GM12878 (cell line): ENCODE measurements around the gene OR4E2. TPM values are rescaled to one million over a fixed set of nuclear protein-coding genes. Genes with fewer than 3 reads are reported as not detected.

Source experiments
- ATAC-seq: fragments of 200-7000 bp; cut with Tn5 transposase; 3 replicates; pipeline ENCODE4 v1.9.1; 2020; ENCODE audit warnings: mild to moderate bottlenecking, moderate library complexity
- BruUV-seq: library from RNA; stranded (reverse); fragments of 400-500 nt; replicated peaks from 2 replicates; lab custom pipeline; 2021; lab: Mats Ljungman, UMichigan
- CTCF ChIA-PET: fragments of 300-600 bp; sonication (Branson Sonifier 250); formaldehyde crosslinking; extraction: SDS; loops from one replicate; lab custom pipeline; 2021; ENCODE audit warnings: inconsistent platforms; lab: Yijun Ruan, JAX
- POLR2A ChIA-PET: fragments of 350-600 bp; formaldehyde crosslinking; extraction: SDS; loops from one replicate; lab custom pipeline; 2021; ENCODE audit warnings: inconsistent platforms; lab: Charles Lee
- RAD21 ChIA-PET: fragments of 300-600 bp; sonication (Branson Sonifier 250); formaldehyde crosslinking; loops from one replicate; lab custom pipeline; 2023; ENCODE audit warnings: antibody characterized with exemption; ENCODE audit not compliant: unreplicated experiment; lab: Charles Lee
- SMC1A ChIA-PET: fragments of 300-600 bp; sonication (Branson Sonifier 250); formaldehyde crosslinking; loops from one replicate; lab custom pipeline; 2023; ENCODE audit not compliant: unreplicated experiment, uncharacterized antibody; lab: Charles Lee
- DNase-seq: peaks from one replicate; pipeline ENCODE4 v3.0.0-alpha.2; 2011; ENCODE audit warnings: low read depth, low spot score
- FAIRE-seq: peaks from 3 replicates; lab custom pipeline; 2011; peaks lifted over from hg19 to GRCh38; lab: Jason Lieb, UNC
- H2AFZ ChIP-seq: 2 replicates; pipeline ENCODE4 v1.6.0; 2011; ENCODE audit warnings: low read depth, low read length, control low read depth; ENCODE audit not compliant: control insufficient read depth
- H3K27ac ChIP-seq: 2 replicates; pipeline ENCODE4 v1.5.1; 2011; ENCODE audit warnings: control low read depth; ENCODE audit not compliant: control insufficient read depth, insufficient read depth
- H3K27me3 ChIP-seq, 2 experiments: replicated peaks in 1 of 2; 2 replicates each; pipeline versions ENCODE4 v1.6.0 to v1.6.1; 2011; ENCODE audit warnings: low read length in 1 of 2; ENCODE audit not compliant: control insufficient read depth in 2 of 2, insufficient read depth in 2 of 2
- H3K36me3 ChIP-seq, 2 experiments: 2 replicates each; pipeline ENCODE4 v1.5.1; 2011; ENCODE audit warnings: low read length in 1 of 2; ENCODE audit not compliant: control insufficient read depth in 2 of 2, insufficient read depth in 2 of 2
- H3K4me1 ChIP-seq: 2 replicates; pipeline ENCODE4 v1.6.1; 2011; ENCODE audit warnings: mild to moderate bottlenecking, low read length, moderate library complexity, mixed read lengths; ENCODE audit not compliant: control insufficient read depth, insufficient read depth
- H3K4me2 ChIP-seq: 2 replicates; pipeline ENCODE4 v1.6.0; 2011; ENCODE audit warnings: control low read depth; ENCODE audit not compliant: control insufficient read depth, insufficient read depth
- H3K4me3 ChIP-seq: fragments of 200-600 bp; sonication (generic); 2 replicates; pipeline ENCODE4 v1.5.1; 2016
- H3K79me2 ChIP-seq: 2 replicates; pipeline ENCODE4 v1.6.0; 2011; ENCODE audit warnings: low read length; ENCODE audit not compliant: control insufficient read depth, insufficient read depth
- H3K9ac ChIP-seq: 2 replicates; pipeline ENCODE4 v1.8.0; 2011; ENCODE audit warnings: low read length, control low read depth, mixed read lengths; ENCODE audit not compliant: control insufficient read depth, insufficient read depth
- H3K9me3 ChIP-seq: replicated peaks from 3 replicates; pipeline ENCODE4 v1.5.1; 2011; ENCODE audit warnings: mild to moderate bottlenecking, low read length; ENCODE audit not compliant: control insufficient read depth, insufficient read depth
- H4K20me1 ChIP-seq: 2 replicates; pipeline ENCODE4 v1.6.0; 2011; ENCODE audit not compliant: control insufficient read depth, insufficient read depth
- CBFB ChIP-seq: IDR thresholded peaks from 2 replicates; pipeline ENCODE4 v1.6.1; 2016; ENCODE audit warnings: antibody characterized with exemption, low read depth
- NFYB ChIP-seq: IDR thresholded peaks from 2 replicates; pipeline ENCODE4 v1.6.1; 2011; ENCODE audit warnings: low read depth, mild to moderate bottlenecking, low read length, improper control_type of control experiment, moderate library complexity; ENCODE audit not compliant: insufficient read depth
- NR2C1 ChIP-seq: fragments of 450-650 bp; IDR thresholded peaks from 2 replicates; pipeline ENCODE4 v1.6.1; 2017; ENCODE audit warnings: antibody characterized with exemption, mild to moderate bottlenecking, moderate library complexity
- POLR2AphosphoS2 ChIP-seq: IDR thresholded peaks from 2 replicates; pipeline ENCODE4 v1.6.1; 2011; ENCODE audit warnings: low read depth, mild to moderate bottlenecking, low read length, improper control_type of control experiment, moderate library complexity
- SIN3A ChIP-seq: IDR thresholded peaks from 2 replicates; pipeline ENCODE4 v1.6.1; 2012; ENCODE audit warnings: low read depth, low read length, improper control_type of control experiment
- SMC3 ChIP-seq: IDR thresholded peaks from 2 replicates; pipeline ENCODE4 v1.6.1; 2011; ENCODE audit warnings: low read length, improper control_type of control experiment, borderline replicate concordance
- SRF ChIP-seq, 2 experiments: IDR thresholded peaks; 2 replicates each; pipeline ENCODE4 v1.6.1; 2011; ENCODE audit warnings: low read depth in 2 of 2, low read length in 2 of 2, mild to moderate bottlenecking in 1 of 2, moderate library complexity in 1 of 2
- SUPT20H ChIP-seq: IDR thresholded peaks from 2 replicates; pipeline ENCODE4 v1.6.1; 2011; ENCODE audit warnings: low read depth, mild to moderate bottlenecking, low read length, moderate library complexity, borderline replicate concordance; ENCODE audit not compliant: control insufficient read depth
- WRNIP1 ChIP-seq: IDR thresholded peaks from 2 replicates; pipeline ENCODE4 v1.6.1; 2011; ENCODE audit warnings: low read depth, low read length, improper control_type of control experiment, borderline replicate concordance
- WGBS: methylation state at CpG from one replicate; pipeline ENCODE4 v1.1.6; 2016; ENCODE audit warnings: low lambda C conversion rate; ENCODE audit not compliant: insufficient replicate concordance, insufficient coverage; ENCODE audit errors: missing lambda C conversion rate; 5-methylcytosine and 5-hydroxymethylcytosine counted together
- in situ Hi-C: fragments of 300-500 bp; cut with MboI; formaldehyde crosslinking; loops from 9 replicates; pipeline ENCODE4 v1.14.3; 2018; ENCODE audit warnings: mixed read lengths
- intact Hi-C: fragments of 100-400 bp; cut with micrococcal nuclease; formaldehyde crosslinking; loops from one replicate; pipeline ENCODE4 v1.14.2; 2022; ENCODE audit not compliant: unreplicated experiment
- polyA plus RNA-seq, 11 experiments: library from polyadenylated mRNA; depleted of rRNA in 4 of 11; unstranded in 6 of 11; stranded (reverse) in 5 of 11; fragments of >200 nt; fragmentation: Nextera tagmentation in 4 of 11; fragmentation: Illumina TruSeq in 1 of 11; extraction: Ambion mirVana in 4 of 11; extraction: Trizol in 1 of 11; gene quantifications; 1 replicate in 1 of 11; 2 replicates in 10 of 11; pipeline versions ENCODE4 v1.2.1 to v1.2.3, GENCODE V29; 2011 to 2016; ENCODE audit warnings: inconsistent platforms in 2 of 11, missing spikeins in 2 of 11, low read depth in 1 of 11
- total RNA-seq, 4 experiments: library from RNA; depleted of rRNA in 3 of 4; stranded (reverse); fragments of >200 nt in 3 of 4; fragmentation: Illumina TruSeq in 1 of 4; extraction: Trizol in 1 of 4; gene quantifications; 2 replicates each; pipeline versions ENCODE4 v1.2.1 to v1.2.3, GENCODE V29; 2013 to 2021

Gene OR4E2
- total and polyA plus RNA-seq, 10 of the 15 experiments (the other 5 are each of a cell fraction or from before 2014, with no cell fraction given): not detected

DNA sequence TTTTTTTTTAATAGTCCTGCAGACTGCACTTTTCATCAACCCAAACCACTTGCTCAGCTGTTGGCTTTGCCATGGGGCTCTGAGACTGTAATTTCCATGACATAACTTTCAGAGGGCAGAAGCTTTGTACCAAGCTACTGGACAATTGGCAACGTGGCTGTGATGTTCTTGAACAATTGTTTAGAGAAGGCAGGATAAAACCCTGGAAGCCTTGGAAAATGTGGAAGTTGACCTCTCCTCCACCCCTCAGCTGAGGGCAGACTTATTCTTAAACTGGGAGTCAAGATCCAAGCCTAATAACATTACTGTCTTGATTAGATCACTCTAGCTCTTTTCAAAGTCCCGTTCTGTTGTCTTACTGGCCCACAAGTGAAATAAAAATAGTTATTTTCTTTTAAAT, 17.7 kb downstream of the OR4E2 start:
- ChIA-PET SMC1A (no interaction called here), POLR2A (no interaction called here), RAD21 (no interaction called here), CTCF (no interaction called here)
- H3K36me3 ChIP-seq: no peaks in the 10 kb centered on the region
- no peak overlapping the region for H3K4me3 ChIP-seq
- no peak for TF ChIP-seq NFYB
- H3K9me3 ChIP-seq: no peaks in the 10 kb centered on the region
- H4K20me1 ChIP-seq: no peaks in the 10 kb centered on the region
- peaks cover 0 to 1% of the 10 kb centered on the region in 2 experiments; a peak in 1 of 4 replicates for H3K27me3 ChIP-seq
- no peaks in the 10 kb centered on the region for H3K4me1 ChIP-seq
- H3K4me2 ChIP-seq: no peak overlapping the region
- 7% methylated on average over 2 of the region's 2 CpGs for WGBS
- H3K9ac ChIP-seq: no peak overlapping the region
- no peak overlapping the region for H2AFZ ChIP-seq
- ATAC-seq: no peak
- FAIRE-seq: no peak
- no peak for DNase-seq
- in situ Hi-C loops: no loop called here
- H3K79me2 ChIP-seq: no peaks in the 10 kb centered on the region
- no peak overlapping the region for H3K27ac ChIP-seq
- no TSS peak for BruUV-seq
- intact Hi-C loops: no loop called here

DNA sequence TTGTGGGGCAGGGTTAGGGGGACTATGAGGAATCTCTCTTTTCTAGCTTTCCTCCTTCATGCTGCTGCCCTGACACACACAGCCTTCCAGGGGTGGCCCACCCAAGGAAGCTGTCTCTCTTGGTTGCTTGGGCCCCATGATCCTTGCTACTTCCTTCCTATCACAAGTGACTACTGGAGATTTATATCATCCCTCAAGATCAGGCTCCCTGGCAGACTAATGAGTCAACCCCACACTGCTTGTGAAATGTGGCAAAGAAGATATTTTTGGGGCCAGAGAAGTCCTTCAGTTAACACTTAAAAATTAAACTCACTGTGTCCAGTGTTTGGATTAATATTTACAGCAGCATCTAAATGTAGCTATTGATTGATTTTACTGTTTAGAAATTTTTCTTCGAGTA, 18.5 kb downstream of the OR4E2 start:
- 37% methylated on average over 1 of the region's 1 CpG for WGBS
- ATAC-seq (no peak), DNase-seq (no peak), FAIRE-seq (no peak)
- H4K20me1 ChIP-seq: no peaks in the 10 kb centered on the region
- POLR2A ChIA-PET: no interaction called here
- no peaks in the 10 kb centered on the region for H3K36me3 ChIP-seq
- RAD21 ChIA-PET: no interaction called here
- TF ChIP-seq WRNIP1 (no peak), SUPT20H (no peak), POLR2AphosphoS2 (no peak), SMC3 (no peak), SIN3A (no peak), SRF (IDR thresholded peaks at IDR 0.05; ENCODE audit: low read depth in 2 of 2, low read length in 2 of 2) (no peak), CBFB (no peak), NR2C1 (no peak)
- in situ Hi-C loops (no loop called here), intact Hi-C loops (no loop called here)
- H3K9me3 ChIP-seq: no peaks in the 10 kb centered on the region; the same call in 2 of the 3 replicates
- SMC1A ChIA-PET: no interaction called here
- BruUV-seq: no TSS peak
- H3K4me1 ChIP-seq: no peaks in the 10 kb centered on the region
- H2AFZ ChIP-seq: no peak overlapping the region
- H3K27ac ChIP-seq: no peak overlapping the region
- CTCF ChIA-PET: no interaction called here
- no peak overlapping the region for H3K4me3 ChIP-seq
- peaks cover 0 to 1% of the 10 kb centered on the region in 2 experiments; a peak in 1 of 4 replicates for H3K27me3 ChIP-seq
- no peak overlapping the region for H3K9ac ChIP-seq
- no peaks in the 10 kb centered on the region for H3K79me2 ChIP-seq
- H3K4me2 ChIP-seq: no peak overlapping the region
